ENCODE data around the gene KAT7. TPM values are rescaled to one million over a fixed set of nuclear protein-coding genes. Genes with fewer than 3 reads are reported as not detected.

KAT7 gene
- total and polyA plus RNA-seq, 2 experiments from 2014 or later, result 31.0 to 187 TPM

DNA sequence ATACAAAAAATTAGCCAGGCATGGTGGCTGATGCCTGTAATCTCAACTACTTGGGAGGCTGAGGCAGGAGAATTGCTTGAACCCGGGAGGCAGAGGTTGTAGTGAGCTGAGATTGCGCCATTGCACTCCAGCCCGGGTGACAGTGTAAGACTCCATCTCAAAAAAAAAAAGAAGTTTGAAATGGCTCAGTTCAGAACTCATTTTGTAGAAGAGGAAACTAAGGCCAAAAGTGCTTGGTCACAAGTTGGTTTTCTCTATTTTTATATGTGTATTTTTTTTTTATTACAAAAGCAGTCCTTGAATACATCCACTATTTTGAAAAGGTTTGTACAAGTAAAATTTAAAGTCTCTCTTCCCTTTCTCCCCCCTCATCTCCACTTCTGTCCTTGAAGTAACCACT lies 53.9 kb downstream of the KAT7 start (continued):
- TF ChIP-seq, protein P1, sequence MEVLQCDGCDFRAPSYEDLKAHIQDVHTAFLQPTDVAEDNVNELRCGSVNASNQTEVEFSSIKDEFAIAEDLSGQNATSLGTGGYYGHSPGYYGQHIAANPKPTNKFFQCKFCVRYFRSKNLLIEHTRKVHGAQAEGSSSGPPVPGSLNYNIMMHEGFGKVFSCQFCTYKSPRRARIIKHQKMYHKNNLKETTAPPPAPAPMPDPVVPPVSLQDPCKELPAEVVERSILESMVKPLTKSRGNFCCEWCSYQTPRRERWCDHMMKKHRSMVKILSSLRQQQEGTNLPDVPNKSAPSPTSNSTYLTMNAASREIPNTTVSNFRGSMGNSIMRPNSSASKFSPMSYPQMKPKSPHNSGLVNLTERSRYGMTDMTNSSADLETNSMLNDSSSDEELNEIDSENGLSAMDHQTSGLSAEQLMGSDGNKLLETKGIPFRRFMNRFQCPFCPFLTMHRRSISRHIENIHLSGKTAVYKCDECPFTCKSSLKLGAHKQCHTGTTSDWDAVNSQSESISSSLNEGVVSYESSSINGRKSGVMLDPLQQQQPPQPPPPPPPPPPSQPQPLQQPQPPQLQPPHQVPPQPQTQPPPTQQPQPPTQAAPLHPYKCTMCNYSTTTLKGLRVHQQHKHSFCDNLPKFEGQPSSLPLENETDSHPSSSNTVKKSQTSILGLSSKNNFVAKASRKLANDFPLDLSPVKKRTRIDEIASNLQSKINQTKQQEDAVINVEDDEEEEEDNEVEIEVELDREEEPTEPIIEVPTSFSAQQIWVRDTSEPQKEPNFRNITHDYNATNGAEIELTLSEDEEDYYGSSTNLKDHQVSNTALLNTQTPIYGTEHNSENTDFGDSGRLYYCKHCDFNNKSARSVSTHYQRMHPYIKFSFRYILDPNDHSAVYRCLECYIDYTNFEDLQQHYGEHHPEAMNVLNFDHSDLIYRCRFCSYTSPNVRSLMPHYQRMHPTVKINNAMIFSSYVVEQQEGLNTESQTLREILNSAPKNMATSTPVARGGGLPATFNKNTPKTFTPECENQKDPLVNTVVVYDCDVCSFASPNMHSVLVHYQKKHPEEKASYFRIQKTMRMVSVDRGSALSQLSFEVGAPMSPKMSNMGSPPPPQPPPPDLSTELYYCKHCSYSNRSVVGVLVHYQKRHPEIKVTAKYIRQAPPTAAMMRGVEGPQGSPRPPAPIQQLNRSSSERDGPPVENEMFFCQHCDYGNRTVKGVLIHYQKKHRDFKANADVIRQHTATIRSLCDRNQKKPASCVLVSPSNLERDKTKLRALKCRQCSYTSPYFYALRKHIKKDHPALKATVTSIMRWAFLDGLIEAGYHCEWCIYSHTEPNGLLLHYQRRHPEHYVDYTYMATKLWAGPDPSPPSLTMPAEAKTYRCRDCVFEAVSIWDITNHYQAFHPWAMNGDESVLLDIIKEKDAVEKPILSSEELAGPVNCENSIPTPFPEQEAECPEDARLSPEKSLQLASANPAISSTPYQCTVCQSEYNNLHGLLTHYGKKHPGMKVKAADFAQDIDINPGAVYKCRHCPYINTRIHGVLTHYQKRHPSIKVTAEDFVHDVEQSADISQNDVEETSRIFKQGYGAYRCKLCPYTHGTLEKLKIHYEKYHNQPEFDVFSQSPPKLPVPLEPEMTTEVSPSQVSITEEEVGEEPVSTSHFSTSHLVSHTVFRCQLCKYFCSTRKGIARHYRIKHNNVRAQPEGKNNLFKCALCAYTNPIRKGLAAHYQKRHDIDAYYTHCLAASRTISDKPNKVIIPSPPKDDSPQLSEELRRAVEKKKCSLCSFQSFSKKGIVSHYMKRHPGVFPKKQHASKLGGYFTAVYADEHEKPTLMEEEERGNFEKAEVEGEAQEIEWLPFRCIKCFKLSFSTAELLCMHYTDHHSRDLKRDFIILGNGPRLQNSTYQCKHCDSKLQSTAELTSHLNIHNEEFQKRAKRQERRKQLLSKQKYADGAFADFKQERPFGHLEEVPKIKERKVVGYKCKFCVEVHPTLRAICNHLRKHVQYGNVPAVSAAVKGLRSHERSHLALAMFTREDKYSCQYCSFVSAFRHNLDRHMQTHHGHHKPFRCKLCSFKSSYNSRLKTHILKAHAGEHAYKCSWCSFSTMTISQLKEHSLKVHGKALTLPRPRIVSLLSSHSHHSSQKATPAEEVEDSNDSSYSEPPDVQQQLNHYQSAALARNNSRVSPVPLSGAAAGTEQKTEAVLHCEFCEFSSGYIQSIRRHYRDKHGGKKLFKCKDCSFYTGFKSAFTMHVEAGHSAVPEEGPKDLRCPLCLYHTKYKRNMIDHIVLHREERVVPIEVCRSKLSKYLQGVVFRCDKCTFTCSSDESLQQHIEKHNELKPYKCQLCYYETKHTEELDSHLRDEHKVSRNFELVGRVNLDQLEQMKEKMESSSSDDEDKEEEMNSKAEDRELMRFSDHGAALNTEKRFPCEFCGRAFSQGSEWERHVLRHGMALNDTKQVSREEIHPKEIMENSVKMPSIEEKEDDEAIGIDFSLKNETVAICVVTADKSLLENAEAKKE (CRISPR knock-in tag; IDR thresholded peaks at IDR 0.05), result no peak
- TF ChIP-seq, protein P2, sequence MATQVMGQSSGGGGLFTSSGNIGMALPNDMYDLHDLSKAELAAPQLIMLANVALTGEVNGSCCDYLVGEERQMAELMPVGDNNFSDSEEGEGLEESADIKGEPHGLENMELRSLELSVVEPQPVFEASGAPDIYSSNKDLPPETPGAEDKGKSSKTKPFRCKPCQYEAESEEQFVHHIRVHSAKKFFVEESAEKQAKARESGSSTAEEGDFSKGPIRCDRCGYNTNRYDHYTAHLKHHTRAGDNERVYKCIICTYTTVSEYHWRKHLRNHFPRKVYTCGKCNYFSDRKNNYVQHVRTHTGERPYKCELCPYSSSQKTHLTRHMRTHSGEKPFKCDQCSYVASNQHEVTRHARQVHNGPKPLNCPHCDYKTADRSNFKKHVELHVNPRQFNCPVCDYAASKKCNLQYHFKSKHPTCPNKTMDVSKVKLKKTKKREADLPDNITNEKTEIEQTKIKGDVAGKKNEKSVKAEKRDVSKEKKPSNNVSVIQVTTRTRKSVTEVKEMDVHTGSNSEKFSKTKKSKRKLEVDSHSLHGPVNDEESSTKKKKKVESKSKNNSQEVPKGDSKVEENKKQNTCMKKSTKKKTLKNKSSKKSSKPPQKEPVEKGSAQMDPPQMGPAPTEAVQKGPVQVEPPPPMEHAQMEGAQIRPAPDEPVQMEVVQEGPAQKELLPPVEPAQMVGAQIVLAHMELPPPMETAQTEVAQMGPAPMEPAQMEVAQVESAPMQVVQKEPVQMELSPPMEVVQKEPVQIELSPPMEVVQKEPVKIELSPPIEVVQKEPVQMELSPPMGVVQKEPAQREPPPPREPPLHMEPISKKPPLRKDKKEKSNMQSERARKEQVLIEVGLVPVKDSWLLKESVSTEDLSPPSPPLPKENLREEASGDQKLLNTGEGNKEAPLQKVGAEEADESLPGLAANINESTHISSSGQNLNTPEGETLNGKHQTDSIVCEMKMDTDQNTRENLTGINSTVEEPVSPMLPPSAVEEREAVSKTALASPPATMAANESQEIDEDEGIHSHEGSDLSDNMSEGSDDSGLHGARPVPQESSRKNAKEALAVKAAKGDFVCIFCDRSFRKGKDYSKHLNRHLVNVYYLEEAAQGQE (IDR thresholded peaks at IDR 0.05; ENCODE audit: unreplicated experiment), result no peak
- TF ChIP-seq CREB1 (CRISPR knock-in tag; IDR thresholded peaks at IDR 0.05; ENCODE audit: low read depth), result no peak
- TF ChIP-seq, protein P3, sequence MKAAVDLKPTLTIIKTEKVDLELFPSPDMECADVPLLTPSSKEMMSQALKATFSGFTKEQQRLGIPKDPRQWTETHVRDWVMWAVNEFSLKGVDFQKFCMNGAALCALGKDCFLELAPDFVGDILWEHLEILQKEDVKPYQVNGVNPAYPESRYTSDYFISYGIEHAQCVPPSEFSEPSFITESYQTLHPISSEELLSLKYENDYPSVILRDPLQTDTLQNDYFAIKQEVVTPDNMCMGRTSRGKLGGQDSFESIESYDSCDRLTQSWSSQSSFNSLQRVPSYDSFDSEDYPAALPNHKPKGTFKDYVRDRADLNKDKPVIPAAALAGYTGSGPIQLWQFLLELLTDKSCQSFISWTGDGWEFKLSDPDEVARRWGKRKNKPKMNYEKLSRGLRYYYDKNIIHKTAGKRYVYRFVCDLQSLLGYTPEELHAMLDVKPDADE (IDR thresholded peaks at IDR 0.05), result no peak
- no peak for TF ChIP-seq ZNF114 (CRISPR knock-in tag; IDR thresholded peaks at IDR 0.05)
- no peak for TF ChIP-seq EZH2 (IDR thresholded peaks at IDR 0.05; ENCODE audit: low read depth, unreplicated experiment)
- no peak for TF ChIP-seq POLR2AphosphoS5 (IDR thresholded peaks at IDR 0.05; ENCODE audit: low read depth)
- no peak for TF ChIP-seq JUNB (IDR thresholded peaks at IDR 0.05; ENCODE audit: unreplicated experiment)
- no peak for TF ChIP-seq EZH2phosphoT487 (IDR thresholded peaks at IDR 0.05; ENCODE audit: unreplicated experiment)
- no peak for TF ChIP-seq ZNF331 (CRISPR knock-in tag; IDR thresholded peaks at IDR 0.05; ENCODE audit: low read depth)
- no peak for TF ChIP-seq STAT1 (IDR thresholded peaks at IDR 0.05; ENCODE audit: unreplicated experiment)
- TF ChIP-seq, protein P4, sequence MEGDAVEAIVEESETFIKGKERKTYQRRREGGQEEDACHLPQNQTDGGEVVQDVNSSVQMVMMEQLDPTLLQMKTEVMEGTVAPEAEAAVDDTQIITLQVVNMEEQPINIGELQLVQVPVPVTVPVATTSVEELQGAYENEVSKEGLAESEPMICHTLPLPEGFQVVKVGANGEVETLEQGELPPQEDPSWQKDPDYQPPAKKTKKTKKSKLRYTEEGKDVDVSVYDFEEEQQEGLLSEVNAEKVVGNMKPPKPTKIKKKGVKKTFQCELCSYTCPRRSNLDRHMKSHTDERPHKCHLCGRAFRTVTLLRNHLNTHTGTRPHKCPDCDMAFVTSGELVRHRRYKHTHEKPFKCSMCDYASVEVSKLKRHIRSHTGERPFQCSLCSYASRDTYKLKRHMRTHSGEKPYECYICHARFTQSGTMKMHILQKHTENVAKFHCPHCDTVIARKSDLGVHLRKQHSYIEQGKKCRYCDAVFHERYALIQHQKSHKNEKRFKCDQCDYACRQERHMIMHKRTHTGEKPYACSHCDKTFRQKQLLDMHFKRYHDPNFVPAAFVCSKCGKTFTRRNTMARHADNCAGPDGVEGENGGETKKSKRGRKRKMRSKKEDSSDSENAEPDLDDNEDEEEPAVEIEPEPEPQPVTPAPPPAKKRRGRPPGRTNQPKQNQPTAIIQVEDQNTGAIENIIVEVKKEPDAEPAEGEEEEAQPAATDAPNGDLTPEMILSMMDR (conservative IDR thresholded peaks at IDR 0.05; ENCODE audit: low read depth in 2 of 2), result no peak
